HFF-Myc (cell line): Measurements from ENCODE around the gene GET4.
A peak's percentile ranks its signal among the peaks of the same experiment; 100 is the strongest.

Experiments used
- DNase-seq: peaks from one replicate; pipeline ENCODE4 v3.0.0-alpha.2; 2011; ENCODE audit warnings: low read depth; ENCODE audit errors: extremely low read depth
- H3K4me3 ChIP-seq: replicated peaks from 2 replicates; pipeline ENCODE4 v1.5.1; 2011; ENCODE audit warnings: low read depth, mild to moderate bottlenecking, control low read depth, low read length
- CTCF ChIP-seq: IDR thresholded peaks from 2 replicates; pipeline ENCODE4 v1.5.1; 2012; ENCODE audit warnings: mild to moderate bottlenecking, low read depth, low read length, control low read depth; ENCODE audit errors: missing control alignments

Gene GET4

GRCh38 chr7:860149-860548 lies 16.2 kb upstream of the GET4 start:
- TF ChIP-seq CTCF: no peak
- no peak overlapping the region for H3K4me3 ChIP-seq
- no peak for DNase-seq

GRCh38 chr7:861222-861621 lies 15.1 kb upstream of the GET4 start:
- DNase-seq: no peak
- H3K4me3 ChIP-seq: no peak overlapping the region
- TF ChIP-seq CTCF: no peak

- TF ChIP-seq CTCF: no peak
- no peak for DNase-seq
- no peak overlapping the region for H3K4me3 ChIP-seq
These were observed 14.2 kb upstream of the GET4 start for GRCh38 chr7:862157-862556.

GRCh38 chr7:863106-863505 lies 13.2 kb upstream of the GET4 start:
- no peak for DNase-seq
- TF ChIP-seq CTCF: no peak
- no peak overlapping the region for H3K4me3 ChIP-seq

- H3K4me3 ChIP-seq: no peak overlapping the region
- TF ChIP-seq CTCF: no peak
- DNase-seq: no peak
These were observed 10.4 kb upstream of the GET4 start for GRCh38 chr7:865921-866320.

- no peak overlapping the region for H3K4me3 ChIP-seq
- no peak for TF ChIP-seq CTCF
- DNase-seq: peak; percentile 60
These were observed 9.4 kb upstream of the GET4 start for GRCh38 chr7:867001-867405.

- DNase-seq: peak; percentile 59
- TF ChIP-seq CTCF: no peak
- H3K4me3 ChIP-seq: no peak overlapping the region
These were observed 8.8 kb upstream of the GET4 start for GRCh38 chr7:867406-868188.
